ENCODE measurements around the gene RELL2. TPM values are rescaled to one million over a fixed set of nuclear protein-coding genes. Genes with fewer than 3 reads are reported as not detected.

RELL2 gene
- total RNA-seq, 1 experiment from 2014 or later, result 9.8 TPM

GRCh38 chr5:141636106-141636412, 738 bp upstream of the RELL2 start:
- Mint-ChIP-seq H3K9me3 (no peaks in the 10 kb centered on the region; a peak in 1 of 5 replicates), H3K27ac (peak overlapping the region; percentile 67 to 92 (median 83); a peak in 5 of 7 replicates), H3K36me3 (ENCODE audit: insufficient read depth in 1 of 3, low read depth in 3 of 3) (peaks cover 8 to 23% (median 14%) of the 10 kb centered on the region in 3 experiments; a peak in 6 of 7 replicates), H3K4me1 (peaks cover 18 to 23% of the 10 kb centered on the region in 2 experiments), H3K4me3 (peak overlapping the region; percentile 92 to 96), H3K27me3 (ENCODE audit: low read depth) (peaks cover 2% of the 10 kb centered on the region)
- Histone ChIP-seq H3K23me2 (ENCODE audit: insufficient read length, low read depth, low read length, poor library complexity, severe bottlenecking) (peaks cover 14% of the 10 kb centered on the region), H3K9ac (ENCODE audit: extremely low read depth, insufficient read length, low read length) (peak overlapping the region; percentile 83), H3K9me3 (ENCODE audit: control insufficient read depth, low read depth, low read length) (no peaks in the 10 kb centered on the region), H4K91ac (ENCODE audit: insufficient read length, low read depth, low read length) (no peak overlapping the region), H2AK5ac (ENCODE audit: insufficient read length, low read length) (no peak overlapping the region), H2AFZ (ENCODE audit: low read length) (no peak overlapping the region), H3K14ac (ENCODE audit: insufficient read depth, low read length) (no peak overlapping the region), H3K4me2 (ENCODE audit: insufficient read depth, insufficient read length, low read length) (peak overlapping the region; percentile 79), H3K56ac (ENCODE audit: insufficient read length, low read depth, low read length) (no peak overlapping the region), H4K8ac (replicated peaks; ENCODE audit: insufficient read length, low read depth, low read length) (no peak overlapping the region), H4K20me1 (ENCODE audit: control insufficient read depth, insufficient read depth, insufficient read length) (no peaks in the 10 kb centered on the region), H4K5ac (ENCODE audit: insufficient read length, low read depth, low read length) (no peak overlapping the region), H3K18ac (ENCODE audit: insufficient read length, low read depth, low read length) (no peak overlapping the region), H2BK5ac (ENCODE audit: insufficient read length, low read length) (no peak overlapping the region), H3K4me1 (ENCODE audit: insufficient read depth, low read length) (peaks cover 4% of the 10 kb centered on the region; the same call in 1 of the 2 replicates), H2BK15ac (ENCODE audit: low read depth, low read length) (no peak overlapping the region), H3K27ac (ENCODE audit: insufficient read length, low read depth, low read length) (no peak overlapping the region), H2BK20ac (ENCODE audit: low read depth, low read length, poor library complexity, severe bottlenecking) (no peak overlapping the region), H3K27me3 (ENCODE audit: insufficient read depth, low read length) (no peaks in the 10 kb centered on the region), H3K79me2 (ENCODE audit: insufficient read depth, low read length) (peaks cover 10% of the 10 kb centered on the region; the same call in 1 of the 2 replicates), H3K23ac (ENCODE audit: insufficient read length, low read depth, low read length) (no peak overlapping the region), H3T11ph (ENCODE audit: low read length) (no peak overlapping the region), H2BK120ac (ENCODE audit: low read depth, low read length, poor library complexity, severe bottlenecking) (no peak overlapping the region), H3K79me1 (ENCODE audit: insufficient read depth, low read depth, low read length, poor library complexity, severe bottlenecking) (peaks cover 10% of the 10 kb centered on the region), H3K4ac (ENCODE audit: low read depth, low read length) (no peak overlapping the region), H2BK12ac (ENCODE audit: insufficient read length, low read depth, low read length) (no peak overlapping the region)
- no CpG with 5 or more reads among the region's 4 CpGs for WGBS (ENCODE audit: extremely low coverage, insufficient read length, low lambda C conversion rate)
- no peak for DNase-seq
- no peak for TF ChIP-seq CTCF (conservative IDR thresholded peaks at IDR 0.05)
